Calu3 (cell line): Measurements from ENCODE around the gene HPSE2. TPM values are rescaled to one million over a fixed set of nuclear protein-coding genes. Genes with fewer than 3 reads are reported as not detected.

Experiments used
- BruUV-seq: library from RNA; stranded (reverse); fragments of 400-500 nt; replicated peaks from 2 replicates; lab custom pipeline; 2021; lab: Mats Ljungman, UMichigan
- CTCF ChIA-PET: fragments of 300-600 bp; sonication (Branson Sonifier 250); formaldehyde crosslinking; loops from one replicate; lab custom pipeline; 2022; ENCODE audit warnings: antibody characterized with exemption; lab: Charles Lee
- DNase-seq: peaks from one replicate; pipeline ENCODE4 v3.0.0; 2022
- H3K27ac Mint-ChIP-seq: one replicate; pipeline ENCODE4 v1.8.0; 2022; ENCODE audit warnings: mixed read lengths; ENCODE audit not compliant: unreplicated experiment
- H3K27me3 Mint-ChIP-seq: one replicate; pipeline ENCODE4 v1.8.0; 2022; ENCODE audit warnings: mixed read lengths; ENCODE audit not compliant: unreplicated experiment
- H3K36me3 Mint-ChIP-seq: one replicate; pipeline ENCODE4 v1.8.0; 2022; ENCODE audit warnings: mild to moderate bottlenecking, moderate library complexity, mixed read lengths; ENCODE audit not compliant: insufficient read depth, unreplicated experiment
- H3K4me1 Mint-ChIP-seq: one replicate; pipeline ENCODE4 v1.8.0; 2022; ENCODE audit warnings: mild to moderate bottlenecking, low read depth, mixed read lengths; ENCODE audit not compliant: unreplicated experiment
- H3K4me3 Mint-ChIP-seq: one replicate; pipeline ENCODE4 v1.8.0; 2022; ENCODE audit warnings: mild to moderate bottlenecking, low read depth, moderate library complexity, mixed read lengths; ENCODE audit not compliant: unreplicated experiment
- H3K9me3 Mint-ChIP-seq: one replicate; pipeline ENCODE4 v1.8.0; 2022; ENCODE audit warnings: low read depth, mixed read lengths; ENCODE audit not compliant: unreplicated experiment
- intact Hi-C: fragments of 100-400 bp; cut with micrococcal nuclease; formaldehyde crosslinking; loops from one replicate; pipeline ENCODE4 v1.10.0; 2022; ENCODE audit not compliant: unreplicated experiment
- total RNA-seq: library from RNA; stranded (reverse); gene quantifications from 2 replicates; pipeline ENCODE4 v1.2.3, GENCODE V29; 2022
- TF ChIP-seq, protein P1 (sequence below): fragments of 200-600 bp; IDR thresholded peaks from one replicate; pipeline ENCODE4 v1.8.0; 2022; ENCODE audit warnings: antibody characterized with exemption; ENCODE audit not compliant: unreplicated experiment

Gene HPSE2
- total RNA-seq, 1 experiment from 2014 or later: not detected

GRCh38 chr10:98696516-98696915 is 539.1 kb downstream of the HPSE2 start:
- H3K4me3 Mint-ChIP-seq: no peak overlapping the region
- peaks cover 27% of the 10 kb centered on the region for H3K27me3 Mint-ChIP-seq
- TF ChIP-seq, protein P1, sequence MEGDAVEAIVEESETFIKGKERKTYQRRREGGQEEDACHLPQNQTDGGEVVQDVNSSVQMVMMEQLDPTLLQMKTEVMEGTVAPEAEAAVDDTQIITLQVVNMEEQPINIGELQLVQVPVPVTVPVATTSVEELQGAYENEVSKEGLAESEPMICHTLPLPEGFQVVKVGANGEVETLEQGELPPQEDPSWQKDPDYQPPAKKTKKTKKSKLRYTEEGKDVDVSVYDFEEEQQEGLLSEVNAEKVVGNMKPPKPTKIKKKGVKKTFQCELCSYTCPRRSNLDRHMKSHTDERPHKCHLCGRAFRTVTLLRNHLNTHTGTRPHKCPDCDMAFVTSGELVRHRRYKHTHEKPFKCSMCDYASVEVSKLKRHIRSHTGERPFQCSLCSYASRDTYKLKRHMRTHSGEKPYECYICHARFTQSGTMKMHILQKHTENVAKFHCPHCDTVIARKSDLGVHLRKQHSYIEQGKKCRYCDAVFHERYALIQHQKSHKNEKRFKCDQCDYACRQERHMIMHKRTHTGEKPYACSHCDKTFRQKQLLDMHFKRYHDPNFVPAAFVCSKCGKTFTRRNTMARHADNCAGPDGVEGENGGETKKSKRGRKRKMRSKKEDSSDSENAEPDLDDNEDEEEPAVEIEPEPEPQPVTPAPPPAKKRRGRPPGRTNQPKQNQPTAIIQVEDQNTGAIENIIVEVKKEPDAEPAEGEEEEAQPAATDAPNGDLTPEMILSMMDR: no peak
- no TSS peak for BruUV-seq
- CTCF ChIA-PET: no interaction called here
- no peaks in the 10 kb centered on the region for H3K9me3 Mint-ChIP-seq
- no peak for DNase-seq
- intact Hi-C loops: no loop called here
- H3K4me1 Mint-ChIP-seq: no peaks in the 10 kb centered on the region
- no peaks in the 10 kb centered on the region for H3K36me3 Mint-ChIP-seq
- no peak overlapping the region for H3K27ac Mint-ChIP-seq

DNA sequence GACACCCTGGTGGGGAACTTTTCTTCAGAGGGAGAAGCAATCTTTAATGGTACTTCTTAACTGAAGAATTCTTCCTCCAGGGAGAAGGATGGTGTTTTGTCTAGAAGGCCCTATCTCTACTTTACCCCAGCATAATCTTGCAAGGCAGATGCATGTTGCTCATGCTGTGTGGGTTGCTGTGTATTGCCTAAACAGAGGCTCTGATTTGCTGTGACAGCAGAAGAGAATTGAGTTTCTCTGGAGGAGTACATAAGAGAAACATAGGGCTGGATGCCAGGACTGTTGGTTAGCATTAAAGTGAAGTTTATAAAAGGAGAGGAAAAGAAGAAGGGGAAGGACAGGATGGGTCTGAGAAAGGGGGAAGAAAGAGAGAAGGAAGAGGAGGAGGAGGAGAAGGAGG is 540.8 kb downstream of the HPSE2 start:
- H3K4me3 Mint-ChIP-seq: no peak overlapping the region
- intact Hi-C loops: no loop called here

GRCh38 chr10:98694014-98694413 is 541.6 kb downstream of the HPSE2 start:
- Mint-ChIP-seq H3K4me1 (no peaks in the 10 kb centered on the region), H3K27ac (no peak overlapping the region), H3K27me3 (peaks cover 27% of the 10 kb centered on the region), H3K4me3 (no peak overlapping the region), H3K36me3 (no peaks in the 10 kb centered on the region), H3K9me3 (peaks cover 3% of the 10 kb centered on the region)
- DNase-seq: no peak
- CTCF ChIA-PET: no interaction called here
- TF ChIP-seq, protein P1: no peak
- intact Hi-C loops: no loop called here
- no TSS peak for BruUV-seq

More for the DNA sequence above, 540.8 kb downstream of the HPSE2 start:
- H3K36me3 Mint-ChIP-seq: no peaks in the 10 kb centered on the region
- CTCF ChIA-PET: no interaction called here
- no peak overlapping the region for H3K27ac Mint-ChIP-seq
- no peaks in the 10 kb centered on the region for H3K4me1 Mint-ChIP-seq
- no peak for DNase-seq
- TF ChIP-seq, protein P1: no peak
- BruUV-seq: no TSS peak
- no peaks in the 10 kb centered on the region for H3K9me3 Mint-ChIP-seq
- peaks cover 27% of the 10 kb centered on the region for H3K27me3 Mint-ChIP-seq

GRCh38 chr10:98687685-98688084 is 548.0 kb downstream of the HPSE2 start:
- CTCF ChIA-PET: no interaction called here
- no TSS peak for BruUV-seq
- Mint-ChIP-seq H3K27me3 (peaks cover 11% of the 10 kb centered on the region), H3K9me3 (peaks cover 3% of the 10 kb centered on the region), H3K27ac (no peak overlapping the region), H3K4me1 (peaks cover 8% of the 10 kb centered on the region), H3K4me3 (no peak overlapping the region), H3K36me3 (no peaks in the 10 kb centered on the region)
- intact Hi-C loops: no loop called here
- TF ChIP-seq, protein P1: no peak
- DNase-seq: no peak
